ENCODE measurements around the gene AGRP. TPM values are rescaled to one million over a fixed set of nuclear protein-coding genes. Genes with fewer than 3 reads are reported as not detected.

AGRP gene
- total RNA-seq, 1 donor from 2014 or later, result 4.9 TPM

- intact Hi-C loops (cut with DNase I), result no loop called here
- Histone ChIP-seq H3K9me3 (no peaks in the 10 kb centered on the region), H3K27me3 (no peaks in the 10 kb centered on the region), H3K4me3 (no peak overlapping the region), H3K27ac (no peak overlapping the region), H3K36me3 (peaks cover 11% of the 10 kb centered on the region), H3K4me1 (peaks cover 66% of the 10 kb centered on the region)
- ATAC-seq (no peak), DNase-seq (no peak)
- TF ChIP-seq, protein P1, sequence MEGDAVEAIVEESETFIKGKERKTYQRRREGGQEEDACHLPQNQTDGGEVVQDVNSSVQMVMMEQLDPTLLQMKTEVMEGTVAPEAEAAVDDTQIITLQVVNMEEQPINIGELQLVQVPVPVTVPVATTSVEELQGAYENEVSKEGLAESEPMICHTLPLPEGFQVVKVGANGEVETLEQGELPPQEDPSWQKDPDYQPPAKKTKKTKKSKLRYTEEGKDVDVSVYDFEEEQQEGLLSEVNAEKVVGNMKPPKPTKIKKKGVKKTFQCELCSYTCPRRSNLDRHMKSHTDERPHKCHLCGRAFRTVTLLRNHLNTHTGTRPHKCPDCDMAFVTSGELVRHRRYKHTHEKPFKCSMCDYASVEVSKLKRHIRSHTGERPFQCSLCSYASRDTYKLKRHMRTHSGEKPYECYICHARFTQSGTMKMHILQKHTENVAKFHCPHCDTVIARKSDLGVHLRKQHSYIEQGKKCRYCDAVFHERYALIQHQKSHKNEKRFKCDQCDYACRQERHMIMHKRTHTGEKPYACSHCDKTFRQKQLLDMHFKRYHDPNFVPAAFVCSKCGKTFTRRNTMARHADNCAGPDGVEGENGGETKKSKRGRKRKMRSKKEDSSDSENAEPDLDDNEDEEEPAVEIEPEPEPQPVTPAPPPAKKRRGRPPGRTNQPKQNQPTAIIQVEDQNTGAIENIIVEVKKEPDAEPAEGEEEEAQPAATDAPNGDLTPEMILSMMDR (IDR thresholded peaks at IDR 0.05), result no peak
Measured at GRCh38 chr16:67462279-67462655, 21.1 kb downstream of the AGRP start.

DNA sequence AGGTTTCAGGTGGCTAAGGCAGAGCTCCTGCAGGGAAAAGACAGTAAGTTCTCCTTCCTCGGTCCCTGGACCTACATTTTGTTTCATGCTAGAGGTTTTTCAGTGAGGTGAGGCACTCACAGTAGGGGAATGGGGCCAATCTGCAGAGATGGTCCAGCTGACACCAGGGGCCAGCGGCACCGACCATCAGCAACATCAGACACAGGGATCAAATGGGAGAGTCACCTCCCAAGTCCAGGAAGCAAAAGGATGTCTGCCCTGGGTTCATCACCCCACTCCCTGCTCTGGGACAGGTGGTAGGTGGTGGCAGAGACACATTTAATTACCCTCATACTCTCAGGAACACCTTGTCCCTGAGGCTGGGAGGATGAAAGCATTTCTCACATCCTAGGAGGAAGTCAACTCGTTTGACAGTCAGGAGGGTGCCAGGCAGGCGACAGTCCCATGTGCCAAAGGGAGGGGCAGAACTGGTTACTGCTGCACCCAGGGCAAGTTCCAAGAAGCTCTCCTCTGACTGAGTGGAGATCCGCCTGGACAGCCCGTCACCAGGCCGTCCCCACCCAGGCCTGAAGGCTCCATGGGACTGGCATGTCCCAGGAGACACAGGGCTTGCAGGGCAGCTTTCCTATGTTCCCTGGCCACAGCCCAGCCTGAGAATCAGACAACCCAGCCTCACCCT, 21.6 kb downstream of the AGRP start:
- H3K9me3 ChIP-seq, result no peaks in the 10 kb centered on the region
- peak; percentile 79 for DNase-seq

GRCh38 chr16:67460961-67461360, 22.4 kb downstream of the AGRP start:
- Histone ChIP-seq H3K9me3 (no peaks in the 10 kb centered on the region), H3K27ac (no peak overlapping the region), H3K4me3 (no peak overlapping the region), H3K36me3 (peaks cover 11% of the 10 kb centered on the region), H3K4me1 (peaks cover 75% of the 10 kb centered on the region), H3K27me3 (no peaks in the 10 kb centered on the region)
- TF ChIP-seq, protein P1 (IDR thresholded peaks at IDR 0.05), result no peak
- ATAC-seq (no peak), DNase-seq (no peak)
- intact Hi-C loops (cut with DNase I), result no loop called here

More for the DNA sequence above, 21.6 kb downstream of the AGRP start:
- no peak overlapping the region for H3K4me3 ChIP-seq
- H3K27ac ChIP-seq, result no peak overlapping the region
- H3K36me3 ChIP-seq, result peaks cover 11% of the 10 kb centered on the region
- ATAC-seq, result peak; percentile 60
- TF ChIP-seq, protein P1 (IDR thresholded peaks at IDR 0.05), result no peak
- H3K4me1 ChIP-seq, result peaks cover 70% of the 10 kb centered on the region
- H3K27me3 ChIP-seq, result no peaks in the 10 kb centered on the region
- intact Hi-C loops (cut with DNase I), result no loop called here

- Histone ChIP-seq H3K27me3 (no peaks in the 10 kb centered on the region), H3K4me1 (peaks cover 67% of the 10 kb centered on the region), H3K9me3 (no peaks in the 10 kb centered on the region), H3K27ac (peak overlapping the region; percentile 77), H3K36me3 (peaks cover 11% of the 10 kb centered on the region), H3K4me3 (no peak overlapping the region)
- TF ChIP-seq, protein P1 (IDR thresholded peaks at IDR 0.05), result no peak
- intact Hi-C loops (cut with DNase I), result no loop called here
- ATAC-seq (no peak), DNase-seq (no peak)
Measured at GRCh38 chr16:67460168-67460567, 23.2 kb downstream of the AGRP start.

GRCh38 chr16:67459861-67460150, 23.5 kb downstream of the AGRP start:
- Histone ChIP-seq H3K27ac (peak overlapping the region; percentile 77), H3K9me3 (no peaks in the 10 kb centered on the region), H3K36me3 (peaks cover 11% of the 10 kb centered on the region), H3K4me3 (no peak overlapping the region), H3K4me1 (peaks cover 66% of the 10 kb centered on the region), H3K27me3 (no peaks in the 10 kb centered on the region)
- DNase-seq (no peak), ATAC-seq (peak; percentile 23)
- TF ChIP-seq, protein P1 (IDR thresholded peaks at IDR 0.05), result no peak
- intact Hi-C loops (cut with DNase I), result no loop called here
